Naive thymus-derived CD4-positive, alpha-beta T cell (primary cell): ENCODE data around the gene GABRB1. TPM values are rescaled to one million over a fixed set of nuclear protein-coding genes. Genes with fewer than 3 reads are reported as not detected.

Experiments
- ATAC-seq: fragments of 150-1000 bp; cut with Tn5 transposase; 2 replicates; pipeline ENCODE4 v1.10.0; 2021; ENCODE audit warnings: mild to moderate bottlenecking, moderate library complexity
- CTCF ChIA-PET: fragments of 350-600 bp; sonication (Branson Sonifier 250); formaldehyde crosslinking; loops from one replicate; lab custom pipeline; 2021; ENCODE audit warnings: antibody characterized with exemption; lab: Charles Lee
- POLR2A ChIA-PET: fragments of 350-600 bp; sonication (Branson Sonifier 250); formaldehyde crosslinking; loops from one replicate; lab custom pipeline; 2021; ENCODE audit warnings: antibody characterized with exemption, inconsistent platforms; lab: Charles Lee
- DNase-seq, 9 donors: peaks; one replicate each; pipeline versions ENCODE4 v3.0.0 to v3.0.0-alpha.2; 2020 to 2022; ENCODE audit warnings: mixed read lengths in 1 of 9
- H3K27ac ChIP-seq: one replicate; pipeline ENCODE4 v1.7.0; 2013; ENCODE audit warnings: mild to moderate bottlenecking, low read depth, low read length, moderate library complexity
- H3K27me3 ChIP-seq, 2 donors: one replicate each; pipeline ENCODE4 v1.7.0; 2013; ENCODE audit warnings: low read length in 2 of 2, mild to moderate bottlenecking in 2 of 2, moderate library complexity in 2 of 2; ENCODE audit not compliant: control insufficient read depth in 2 of 2, insufficient read depth in 2 of 2
- H3K36me3 ChIP-seq, 3 experiments: 1 replicate in 2 of 3; 2 replicates in 1 of 3; pipeline ENCODE4 v1.7.0; 2013; ENCODE audit warnings: low read length in 3 of 3, mild to moderate bottlenecking in 3 of 3, moderate library complexity in 1 of 3; ENCODE audit not compliant: insufficient read depth in 3 of 3, control insufficient read depth in 2 of 3
- H3K4me1 ChIP-seq, 2 donors: one replicate each; pipeline ENCODE4 v1.7.0; 2013; ENCODE audit warnings: low read length in 2 of 2, mild to moderate bottlenecking in 2 of 2, moderate library complexity in 1 of 2; ENCODE audit not compliant: control insufficient read depth in 2 of 2, insufficient read depth in 2 of 2
- H3K4me3 ChIP-seq: 2 replicates; pipeline ENCODE4 v1.7.0; 2013; ENCODE audit warnings: mild to moderate bottlenecking, low read length
- H3K9me3 ChIP-seq, 3 experiments: 1 replicate in 2 of 3; 2 replicates in 1 of 3; pipeline ENCODE4 v1.7.0; 2013; ENCODE audit warnings: low read length in 3 of 3; ENCODE audit not compliant: control insufficient read depth in 2 of 3
- H3K27ac Mint-ChIP-seq, 9 donors: one replicate each; pipeline ENCODE4 v1.8.0; 2020 to 2022; ENCODE audit warnings: mixed read lengths in 9 of 9, mild to moderate bottlenecking in 8 of 9, moderate library complexity in 5 of 9, inconsistent platforms in 2 of 9
- H3K27me3 Mint-ChIP-seq, 5 donors: one replicate each; pipeline ENCODE4 v1.8.0; 2021 to 2022; ENCODE audit warnings: mixed read lengths in 5 of 5, mild to moderate bottlenecking in 1 of 5
- H3K36me3 Mint-ChIP-seq, 5 donors: one replicate each; pipeline ENCODE4 v1.8.0; 2020 to 2022; ENCODE audit warnings: mixed read lengths in 5 of 5, mild to moderate bottlenecking in 3 of 5, inconsistent platforms in 1 of 5
- H3K4me1 Mint-ChIP-seq, 7 donors: one replicate each; pipeline ENCODE4 v1.8.0; 2020 to 2022; ENCODE audit warnings: mixed read lengths in 7 of 7, mild to moderate bottlenecking in 3 of 7, inconsistent platforms in 1 of 7
- H3K4me3 Mint-ChIP-seq, 10 donors: one replicate each; pipeline ENCODE4 v1.8.0; 2020 to 2022; ENCODE audit warnings: mild to moderate bottlenecking in 10 of 10, mixed read lengths in 10 of 10, moderate library complexity in 6 of 10, inconsistent platforms in 2 of 10
- H3K9me3 Mint-ChIP-seq, 11 donors: one replicate each; pipeline ENCODE4 v1.8.0; 2020 to 2022; ENCODE audit warnings: mixed read lengths in 11 of 11, mild to moderate bottlenecking in 4 of 11, inconsistent platforms in 1 of 11, moderate library complexity in 1 of 11
- intact Hi-C, 2 donors: fragments of 100-400 bp; cut with micrococcal nuclease; formaldehyde crosslinking; loops; one replicate each; pipeline ENCODE4 v1.15.1; 2023
- polyA plus RNA-seq, 2 donors: library from polyadenylated mRNA; unstranded; fragments of 300-500 nt; fragmentation: Illumina TruSeq; gene quantifications; one replicate each; pipeline ENCODE4 v1.2.3, GENCODE V29; 2021
- total RNA-seq, 6 experiments: library from RNA in 5 of 6; stranded (reverse) in 5 of 6; gene quantifications; 1 replicate in 5 of 6; 2 replicates in 1 of 6; pipeline ENCODE4 v1.2.3 and lab custom pipeline; 2021 to 2026

GABRB1 gene
- total and polyA plus RNA-seq, 7 experiments from 2014 or later, result not detected

DNA sequence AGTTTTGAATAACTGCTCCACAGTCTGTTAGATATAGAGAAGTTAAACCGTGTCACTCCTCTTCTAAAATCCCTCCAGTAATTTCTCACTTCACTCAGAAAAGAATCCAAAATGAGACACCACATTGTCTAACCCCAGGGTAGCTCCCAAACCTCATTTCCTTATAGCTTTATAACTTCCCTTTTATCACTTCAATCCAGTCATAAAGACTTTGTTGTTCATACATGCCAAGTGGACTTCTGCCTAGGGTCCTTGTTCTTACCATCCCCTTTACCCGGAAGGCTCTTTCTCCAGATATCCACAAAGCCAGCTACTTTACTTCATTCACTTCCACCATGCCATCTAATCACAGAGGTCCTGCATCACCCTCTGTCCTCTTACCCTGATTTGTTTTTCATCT is 156.2 kb downstream of the GABRB1 start:
- H3K4me1 ChIP-seq, result no peaks in the 10 kb centered on the region
- CTCF ChIA-PET, result no interaction called here
- DNase-seq (no peak), ATAC-seq (no peak)
- no peak overlapping the region for H3K27ac Mint-ChIP-seq
- no peaks in the 10 kb centered on the region for H3K36me3 ChIP-seq
- intact Hi-C loops, result no loop called here
- peaks cover 0 to 9% (median 0%) of the 10 kb centered on the region in 11 donors for H3K9me3 Mint-ChIP-seq
- no peaks in the 10 kb centered on the region for H3K36me3 Mint-ChIP-seq
- no peaks in the 10 kb centered on the region for H3K9me3 ChIP-seq
- no peak overlapping the region for H3K27ac ChIP-seq
- POLR2A ChIA-PET, result no interaction called here
- no peak overlapping the region for H3K4me3 ChIP-seq
- no peak overlapping the region for H3K4me3 Mint-ChIP-seq
- no peaks in the 10 kb centered on the region for H3K4me1 Mint-ChIP-seq
- no peaks in the 10 kb centered on the region for H3K27me3 ChIP-seq
- H3K27me3 Mint-ChIP-seq, result peaks cover 0 to 15% (median 9%) of the 10 kb centered on the region in 5 donors

DNA sequence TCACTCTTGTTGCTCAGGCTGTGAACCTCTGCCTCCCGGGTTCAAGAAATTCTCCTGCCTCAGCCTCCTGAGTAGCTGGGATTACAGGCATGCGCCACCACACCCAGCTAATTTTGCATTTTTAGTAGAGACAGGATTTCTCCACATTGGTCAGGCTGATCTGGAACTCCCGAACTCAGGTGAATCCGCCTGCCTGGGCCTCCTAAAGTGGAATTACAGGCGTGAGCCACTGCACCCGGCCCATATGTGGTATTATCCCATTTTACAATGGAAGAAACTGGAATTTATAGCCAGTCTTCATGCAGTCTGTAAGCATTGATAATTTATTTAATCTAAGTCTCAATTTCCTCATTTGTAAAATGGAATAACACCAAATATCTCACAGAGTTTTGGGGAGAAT is 161.8 kb downstream of the GABRB1 start:
- Histone ChIP-seq H3K27me3 (no peaks in the 10 kb centered on the region), H3K4me1 (no peaks in the 10 kb centered on the region), H3K9me3 (no peaks in the 10 kb centered on the region), H3K27ac (no peak overlapping the region), H3K36me3 (no peaks in the 10 kb centered on the region), H3K4me3 (no peak overlapping the region)
- intact Hi-C loops, result no loop called here
- ATAC-seq (no peak), DNase-seq (no peak)
- CTCF ChIA-PET, result no interaction called here
- H3K27me3 Mint-ChIP-seq, result peaks cover 0 to 4% (median 0%) of the 10 kb centered on the region in 5 donors
- H3K9me3 Mint-ChIP-seq, result no peaks in the 10 kb centered on the region
- H3K36me3 Mint-ChIP-seq, result no peaks in the 10 kb centered on the region
- no peak overlapping the region for H3K27ac Mint-ChIP-seq
- no peak overlapping the region for H3K4me3 Mint-ChIP-seq
- POLR2A ChIA-PET, result no interaction called here
- H3K4me1 Mint-ChIP-seq, result no peaks in the 10 kb centered on the region

DNA sequence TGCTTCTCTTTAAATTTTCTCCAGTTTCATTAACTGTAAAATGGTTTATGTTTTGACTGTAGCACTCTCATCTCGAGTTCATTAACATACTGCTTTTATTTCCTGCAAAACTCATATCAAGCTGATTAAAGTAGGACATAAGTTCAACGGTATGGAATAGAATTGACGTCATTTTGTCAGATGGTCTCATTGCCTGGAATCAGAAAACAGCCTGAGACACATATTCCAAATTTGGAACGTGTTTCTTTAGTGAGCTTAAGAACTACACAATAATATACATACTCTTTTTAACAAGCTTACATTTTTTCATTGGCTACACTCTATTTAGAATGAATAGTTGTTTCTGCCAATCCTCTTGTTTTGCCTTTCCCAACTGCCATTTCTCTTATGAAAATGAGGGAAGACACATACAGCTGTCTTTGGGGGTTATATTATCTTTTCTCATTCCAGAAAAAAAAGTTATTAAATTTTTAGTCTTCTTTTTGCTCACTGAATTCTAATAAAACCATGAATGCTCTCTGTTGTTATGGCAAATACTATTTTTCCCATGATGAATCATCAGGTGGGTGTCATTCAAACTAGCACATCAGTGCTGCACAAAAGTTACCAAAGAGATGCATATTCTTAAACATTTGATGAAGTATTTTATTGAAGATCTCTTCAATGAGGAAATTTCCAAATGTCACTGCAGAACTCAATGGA is 162.8 kb downstream of the GABRB1 start:
- no peak overlapping the region for H3K4me3 ChIP-seq
- ATAC-seq, result no peak
- no peak for DNase-seq
- no peaks in the 10 kb centered on the region for H3K27me3 ChIP-seq
- H3K36me3 ChIP-seq, result no peaks in the 10 kb centered on the region
- CTCF ChIA-PET, result no interaction called here
- peaks cover 0 to 9% (median 0%) of the 10 kb centered on the region in 5 donors for H3K27me3 Mint-ChIP-seq
- H3K4me1 ChIP-seq, result no peaks in the 10 kb centered on the region
- no peak overlapping the region for H3K27ac ChIP-seq
- H3K4me1 Mint-ChIP-seq, result no peaks in the 10 kb centered on the region
- no peaks in the 10 kb centered on the region for H3K36me3 Mint-ChIP-seq
- no peak overlapping the region for H3K4me3 Mint-ChIP-seq
- H3K9me3 ChIP-seq, result no peaks in the 10 kb centered on the region
- H3K9me3 Mint-ChIP-seq, result no peaks in the 10 kb centered on the region
- H3K27ac Mint-ChIP-seq, result no peak overlapping the region
- intact Hi-C loops, result no loop called here
- POLR2A ChIA-PET, result no interaction called here

DNA sequence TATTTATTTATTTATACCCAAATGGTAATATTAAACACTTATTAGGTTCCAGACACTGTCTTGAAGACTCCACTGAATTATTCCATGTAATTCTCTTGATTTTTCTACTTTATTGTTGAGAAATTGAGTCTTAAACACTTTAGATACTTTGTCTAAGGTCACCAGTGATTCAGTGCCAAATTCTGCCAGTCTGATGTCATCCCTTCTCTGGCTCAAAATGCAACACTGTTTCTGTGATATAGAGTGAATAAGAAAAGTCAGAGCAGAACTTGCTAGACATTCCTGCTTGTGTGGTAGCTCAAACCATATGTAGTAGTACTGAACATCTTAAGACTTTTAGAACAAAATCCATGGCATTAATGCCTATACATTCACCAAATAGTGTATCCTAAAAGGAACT is 164.3 kb downstream of the GABRB1 start:
- H3K27ac Mint-ChIP-seq, result no peak overlapping the region
- no peaks in the 10 kb centered on the region for H3K4me1 ChIP-seq
- H3K4me1 Mint-ChIP-seq, result no peaks in the 10 kb centered on the region
- POLR2A ChIA-PET, result no interaction called here
- no peaks in the 10 kb centered on the region for H3K9me3 Mint-ChIP-seq
- intact Hi-C loops, result no loop called here
- no peak overlapping the region for H3K27ac ChIP-seq
- H3K4me3 ChIP-seq, result no peak overlapping the region
- ATAC-seq (no peak), DNase-seq (no peak)
- H3K36me3 ChIP-seq, result no peaks in the 10 kb centered on the region
- no peaks in the 10 kb centered on the region for H3K36me3 Mint-ChIP-seq
- H3K27me3 ChIP-seq, result no peaks in the 10 kb centered on the region
- peaks cover 0 to 9% (median 4%) of the 10 kb centered on the region in 5 donors for H3K27me3 Mint-ChIP-seq
- CTCF ChIA-PET, result no interaction called here
- no peak overlapping the region for H3K4me3 Mint-ChIP-seq
- H3K9me3 ChIP-seq, result no peaks in the 10 kb centered on the region

DNA sequence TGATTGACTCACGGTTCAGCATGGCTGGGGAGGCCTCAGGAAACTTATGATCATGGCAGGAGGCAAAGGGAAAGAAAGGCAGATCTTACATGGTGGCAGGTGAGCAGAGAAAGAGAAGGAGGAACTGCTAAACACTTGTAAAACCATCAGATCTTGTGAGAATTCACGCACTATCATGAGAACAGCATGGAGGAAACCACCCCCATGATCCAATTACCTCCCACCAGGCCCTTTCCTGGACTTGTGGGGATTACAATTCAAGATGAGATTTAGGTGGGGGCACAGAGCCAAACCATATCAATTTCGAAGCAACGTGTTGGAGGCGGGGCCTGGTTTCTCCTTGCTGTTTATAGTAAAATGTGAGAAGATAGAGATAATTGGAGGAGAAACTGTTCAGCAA is 167.4 kb downstream of the GABRB1 start:
- H3K36me3 Mint-ChIP-seq, result peaks cover 0 to 5% (median 0%) of the 10 kb centered on the region in 5 donors
- Histone ChIP-seq H3K36me3 (no peaks in the 10 kb centered on the region), H3K27me3 (no peaks in the 10 kb centered on the region), H3K4me1 (no peaks in the 10 kb centered on the region), H3K9me3 (no peaks in the 10 kb centered on the region), H3K27ac (no peak overlapping the region), H3K4me3 (no peak overlapping the region)
- no peaks in the 10 kb centered on the region for H3K4me1 Mint-ChIP-seq
- DNase-seq (no peak), ATAC-seq (no peak)
- intact Hi-C loops, result no loop called here
- peaks cover 0 to 5% (median 0%) of the 10 kb centered on the region in 11 donors for H3K9me3 Mint-ChIP-seq
- H3K4me3 Mint-ChIP-seq, result no peak overlapping the region
- no peak overlapping the region for H3K27ac Mint-ChIP-seq
- ChIA-PET POLR2A (no interaction called here), CTCF (no interaction called here)
- peaks cover 0 to 13% (median 4%) of the 10 kb centered on the region in 5 donors for H3K27me3 Mint-ChIP-seq

DNA sequence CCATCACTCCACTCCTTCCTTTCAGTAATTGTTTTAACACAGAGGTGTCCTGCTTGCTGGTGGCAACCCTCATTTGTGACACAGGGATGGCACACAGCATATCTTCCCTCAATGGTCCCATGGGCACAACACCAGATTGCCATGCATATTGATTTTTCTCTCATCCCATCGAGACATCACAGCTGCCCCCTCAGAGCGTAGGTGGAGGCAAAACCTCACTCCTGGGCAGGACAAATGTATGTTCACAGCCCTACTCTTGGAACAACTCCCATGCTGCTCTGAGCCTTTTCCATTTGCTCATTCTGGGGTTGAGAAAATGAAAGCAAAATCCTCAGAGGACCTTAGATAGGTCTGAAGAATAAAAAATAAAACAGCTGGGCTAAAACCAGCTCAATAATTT is 172.2 kb downstream of the GABRB1 start:
- H3K36me3 Mint-ChIP-seq, result peaks cover 0 to 5% (median 0%) of the 10 kb centered on the region in 5 donors
- H3K9me3 ChIP-seq, result no peaks in the 10 kb centered on the region
- H3K27me3 ChIP-seq, result no peaks in the 10 kb centered on the region
- no peak overlapping the region for H3K27ac ChIP-seq
- H3K4me1 Mint-ChIP-seq, result no peaks in the 10 kb centered on the region
- ATAC-seq (no peak), DNase-seq (no peak)
- no peaks in the 10 kb centered on the region for H3K36me3 ChIP-seq
- H3K27me3 Mint-ChIP-seq, result peaks cover 0 to 21% (median 15%) of the 10 kb centered on the region in 5 donors
- intact Hi-C loops, result no loop called here
- no peak overlapping the region for H3K4me3 ChIP-seq
- H3K9me3 Mint-ChIP-seq, result peaks cover 0 to 6% (median 0%) of the 10 kb centered on the region in 11 donors
- CTCF ChIA-PET, result no interaction called here
- no peak overlapping the region for H3K27ac Mint-ChIP-seq
- no peaks in the 10 kb centered on the region for H3K4me1 ChIP-seq
- POLR2A ChIA-PET, result no interaction called here
- H3K4me3 Mint-ChIP-seq, result no peak overlapping the region

DNA sequence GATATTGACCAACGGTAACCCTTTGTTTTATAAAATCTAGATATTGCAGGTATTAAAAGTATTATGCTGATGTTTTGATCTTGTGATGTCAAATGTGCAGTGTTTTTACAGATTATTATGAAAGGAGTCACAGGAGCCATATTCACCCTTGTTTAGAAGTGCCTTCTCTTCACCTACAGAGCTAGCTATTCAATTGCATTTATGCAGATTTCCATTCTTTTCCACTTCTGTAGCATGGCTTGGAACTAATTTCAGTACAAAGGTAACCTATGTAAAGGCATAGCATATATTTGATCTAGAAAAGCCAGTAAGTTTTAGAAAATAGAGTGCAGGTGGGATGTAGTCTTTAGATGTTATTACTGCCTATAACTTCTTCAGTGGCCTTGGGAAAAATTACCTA is 176.2 kb downstream of the GABRB1 start:
- intact Hi-C loops, result no loop called here
- H3K9me3 Mint-ChIP-seq, result peaks cover 0 to 6% (median 0%) of the 10 kb centered on the region in 11 donors
- Histone ChIP-seq H3K27me3 (no peaks in the 10 kb centered on the region), H3K27ac (no peak overlapping the region), H3K36me3 (no peaks in the 10 kb centered on the region), H3K4me3 (no peak overlapping the region), H3K4me1 (no peaks in the 10 kb centered on the region), H3K9me3 (no peaks in the 10 kb centered on the region)
- CTCF ChIA-PET, result no interaction called here
- no peak overlapping the region for H3K27ac Mint-ChIP-seq
- no peaks in the 10 kb centered on the region for H3K36me3 Mint-ChIP-seq
- H3K27me3 Mint-ChIP-seq, result peaks cover 0 to 17% (median 11%) of the 10 kb centered on the region in 5 donors
- no peaks in the 10 kb centered on the region for H3K4me1 Mint-ChIP-seq
- POLR2A ChIA-PET, result no interaction called here
- no peak for ATAC-seq
- no peak overlapping the region for H3K4me3 Mint-ChIP-seq
- DNase-seq, result no peak
